HCT116 (cell line): ENCODE data around the gene TIMP1. TPM values are rescaled to one million over a fixed set of nuclear protein-coding genes. Genes with fewer than 3 reads are reported as not detected.

Source experiments
- ATAC-seq: fragments of 200-7000 bp; cut with Tn5 transposase; 2 replicates; pipeline ENCODE4 v1.9.1; 2020; ENCODE audit warnings: mild to moderate bottlenecking, moderate library complexity
- BruUV-seq: library from RNA; stranded (reverse); fragments of 400-500 nt; replicated peaks from 2 replicates; lab custom pipeline; 2021; lab: Mats Ljungman, UMichigan
- CTCF ChIA-PET: fragments of 300-600 bp; sonication (Branson Sonifier 250); formaldehyde crosslinking; loops from one replicate; lab custom pipeline; 2021; ENCODE audit warnings: antibody characterized with exemption; lab: Charles Lee
- POLR2A ChIA-PET: fragments of 300-600, 350-600 bp; sonication (Branson Sonifier 250); formaldehyde crosslinking; loops from one replicate; lab custom pipeline; 2021; ENCODE audit warnings: antibody characterized with exemption; lab: Charles Lee
- RAD21 ChIA-PET, 2 experiments: fragments of 300-600 bp; sonication (Branson Sonifier 250); formaldehyde crosslinking; loops; one replicate each; lab custom pipeline; 2023; ENCODE audit warnings: low total read pairs in 2 of 2; ENCODE audit not compliant: uncharacterized antibody in 2 of 2, unreplicated experiment in 2 of 2, low non-redundant PET in 1 of 2; lab: Charles Lee
- DNase-seq: peaks from one replicate; pipeline ENCODE4 v3.0.0-alpha.2; 2010; ENCODE audit warnings: low read depth, low spot score
- H2AFZ ChIP-seq: fragments of 200-600 bp; shearing (Covaris generic), sonication (generic); 2 replicates; pipeline ENCODE4 v1.6.1; 2017; ENCODE audit warnings: low read depth, mixed run types, mixed read lengths, antibody characterized with exemption, low read length; ENCODE audit not compliant: poor library complexity, severe bottlenecking
- H3K27ac ChIP-seq: 2 replicates; pipeline ENCODE4 v1.5.1; 2012; ENCODE audit warnings: low read depth, low read length
- H3K27me3 ChIP-seq: fragments of 200-600 bp; sonication (generic); 2 replicates; pipeline ENCODE4 v1.6.1; 2016; ENCODE audit warnings: mixed run types, low read length, mixed read lengths; ENCODE audit not compliant: insufficient read depth
- H3K36me3 ChIP-seq, 2 experiments: fragments of 200-500 bp in 1 of 2; fragments of 200-600 bp in 1 of 2; sonication (Bioruptor generic) in 1 of 2; sonication (generic) in 1 of 2; 2 replicates each; pipeline versions ENCODE4 v1.5.1 to v1.6.1; 2014 to 2016; ENCODE audit warnings: low read length in 2 of 2, inconsistent platforms in 1 of 2, mixed read lengths in 1 of 2, mixed run types in 1 of 2; ENCODE audit not compliant: insufficient read depth in 2 of 2, control insufficient read depth in 1 of 2
- H3K4me1 ChIP-seq, 2 experiments: fragments of 200-600 bp in 1 of 2; sonication (generic) in 1 of 2; 2 replicates each; pipeline versions ENCODE4 v1.5.1 to v1.6.1; 2012 to 2017; ENCODE audit warnings: low read length in 2 of 2, inconsistent platforms in 1 of 2, mild to moderate bottlenecking in 1 of 2, mixed read lengths in 1 of 2, mixed run types in 1 of 2, moderate library complexity in 1 of 2; ENCODE audit not compliant: insufficient read depth in 2 of 2, control insufficient read depth in 1 of 2
- H3K4me2 ChIP-seq: fragments of 200-600 bp; sonication (generic); 2 replicates; pipeline ENCODE4 v1.6.1; 2017; ENCODE audit warnings: mixed run types, low read length, mixed read lengths
- H3K4me3 ChIP-seq, 2 experiments: fragments of 200-600 bp in 1 of 2; sonication (generic) in 1 of 2; replicated peaks in 1 of 2; 2 replicates each; pipeline ENCODE4 v1.5.1; 2011 to 2016; ENCODE audit warnings: low read length in 2 of 2, control low read depth in 1 of 2, low read depth in 1 of 2, mild to moderate bottlenecking in 1 of 2, mixed read lengths in 1 of 2, mixed run types in 1 of 2
- H3K79me2 ChIP-seq: fragments of 200-600 bp; sonication (generic); 2 replicates; pipeline ENCODE4 v1.6.1; 2017; ENCODE audit warnings: mild to moderate bottlenecking, mixed run types, low read length, moderate library complexity, mixed read lengths; ENCODE audit not compliant: insufficient read depth
- H3K9ac ChIP-seq: fragments of 200-600 bp; sonication (generic); 2 replicates; pipeline ENCODE4 v1.6.1; 2016; ENCODE audit warnings: low read length, mixed read lengths
- H3K9me2 ChIP-seq: fragments of 200-600 bp; sonication (generic), shearing (Covaris generic); 2 replicates; pipeline ENCODE4 v1.6.1; 2017; ENCODE audit warnings: mixed run types, mild to moderate bottlenecking, moderate library complexity; ENCODE audit not compliant: insufficient read depth
- H3K9me3 ChIP-seq, 2 experiments: fragments of 200-500 bp in 1 of 2; fragments of 200-600 bp in 1 of 2; sonication (Bioruptor generic) in 1 of 2; sonication (generic) in 1 of 2; 2 replicates each; pipeline ENCODE4 v1.6.1; 2014 to 2017; ENCODE audit warnings: low read length in 2 of 2, mixed read lengths in 2 of 2, inconsistent platforms in 1 of 2, low read depth in 1 of 2, mild to moderate bottlenecking in 1 of 2, mixed run types in 1 of 2, moderate library complexity in 1 of 2; ENCODE audit not compliant: control insufficient read depth in 1 of 2, insufficient read depth in 1 of 2
- H4K20me1 ChIP-seq: fragments of 200-600 bp; sonication (generic), shearing (Covaris generic); 2 replicates; pipeline ENCODE4 v1.6.1; 2017; ENCODE audit warnings: mixed run types, mild to moderate bottlenecking, moderate library complexity; ENCODE audit not compliant: insufficient read depth
- CBX3 ChIP-seq: IDR thresholded peaks from 2 replicates; pipeline ENCODE4 v1.6.1; 2012; ENCODE audit warnings: low read depth
- ELF1 ChIP-seq: IDR thresholded peaks from 2 replicates; pipeline ENCODE4 v1.6.1; 2012; ENCODE audit warnings: low read depth, borderline replicate concordance
- EZH2 ChIP-seq: fragments of 200-600 bp; sonication (generic); IDR thresholded peaks from 2 replicates; pipeline ENCODE4 v1.6.1; 2017; ENCODE audit warnings: antibody characterized with exemption, mixed run types
- EZH2phosphoT487 ChIP-seq: fragments of 200-600 bp; IDR thresholded peaks from 2 replicates; pipeline ENCODE4 v1.6.1; 2018; ENCODE audit warnings: antibody characterized with exemption, borderline replicate concordance
- JUND ChIP-seq: IDR thresholded peaks from 2 replicates; pipeline ENCODE4 v1.6.1; 2012
- MAX ChIP-seq: IDR thresholded peaks from 2 replicates; pipeline ENCODE4 v1.6.1; 2012
- POLR2A ChIP-seq: IDR thresholded peaks from 2 replicates; pipeline ENCODE4 v1.7.0; 2011; ENCODE audit warnings: borderline replicate concordance; ENCODE audit not compliant: insufficient read depth, insufficient read length; ENCODE audit errors: extremely low read depth
- RAD21 ChIP-seq: IDR thresholded peaks from 2 replicates; pipeline ENCODE4 v1.6.1; 2012; ENCODE audit warnings: low read depth, mild to moderate bottlenecking
- SIN3A ChIP-seq: IDR thresholded peaks from 2 replicates; pipeline ENCODE4 v1.6.1; 2012; ENCODE audit warnings: low read depth
- SP1 ChIP-seq: IDR thresholded peaks from 2 replicates; pipeline ENCODE4 v1.6.1; 2012; ENCODE audit warnings: low read depth
- SRF ChIP-seq: IDR thresholded peaks from 2 replicates; pipeline ENCODE4 v1.6.1; 2012; ENCODE audit warnings: low read depth
- TCF7L2 ChIP-seq: IDR thresholded peaks from 2 replicates; pipeline ENCODE4 v1.7.0; 2011; ENCODE audit warnings: borderline replicate concordance, inconsistent platforms; ENCODE audit not compliant: insufficient read depth, insufficient read length; ENCODE audit errors: extremely low read depth
- ZBTB33 ChIP-seq: IDR thresholded peaks from 2 replicates; pipeline ENCODE4 v1.6.1; 2011; ENCODE audit warnings: mild to moderate bottlenecking, low read length, moderate library complexity; ENCODE audit not compliant: insufficient replicate concordance; ENCODE audit errors: extremely low read depth
- ZNF274 ChIP-seq: fragments of 200-500 bp; sonication (Bioruptor generic); IDR thresholded peaks from 2 replicates; pipeline ENCODE4 v1.6.1; 2014; ENCODE audit warnings: mild to moderate bottlenecking, low read depth, low read length, inconsistent platforms
- intact Hi-C: fragments of 100-400 bp; cut with micrococcal nuclease; formaldehyde crosslinking; loops from 2 replicates; pipeline ENCODE4 v1.10.0; 2022
- total RNA-seq: library from RNA; stranded (reverse); gene quantifications from one replicate; pipeline ENCODE4 v1.2.1, GENCODE V29; 2021; ENCODE audit not compliant: unreplicated experiment
- TF ChIP-seq, protein P1 (sequence below): IDR thresholded peaks from 2 replicates; pipeline ENCODE4 v1.6.1; 2012

The TIMP1 gene
- total RNA-seq, 1 experiment from 2014 or later = 225 TPM

DNA sequence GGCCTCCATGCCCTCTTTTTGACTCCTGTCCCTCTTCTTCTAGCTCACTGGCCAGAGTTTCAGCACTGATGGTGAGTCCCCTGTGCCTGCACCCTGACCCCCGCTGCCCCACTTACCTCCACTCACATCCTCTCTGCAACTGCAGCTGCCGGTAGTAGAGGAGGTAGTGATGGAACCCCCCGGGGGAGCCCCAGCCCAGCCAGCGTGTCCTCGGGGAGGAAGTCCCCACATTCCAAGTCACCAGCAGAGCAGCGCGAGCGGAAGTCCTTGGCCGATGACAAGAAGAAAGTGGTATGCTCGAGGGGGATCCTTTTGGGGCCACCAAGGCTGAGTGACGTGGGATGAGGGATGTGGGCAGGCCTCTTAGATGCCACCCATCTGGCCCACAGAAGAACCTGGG, 15.4 kb upstream of the TIMP1 start:
- Histone ChIP-seq H3K4me3 (no peak overlapping the region), H3K36me3 (peaks cover 0 to 6% of the 10 kb centered on the region in 2 experiments; a peak in 3 of 4 replicates), H3K27me3 (no peaks in the 10 kb centered on the region), H4K20me1 (no peaks in the 10 kb centered on the region), H2AFZ (no peak overlapping the region), H3K79me2 (peaks cover 14% of the 10 kb centered on the region), H3K4me2 (no peak overlapping the region), H3K9ac (no peak overlapping the region), H3K4me1 (peaks cover 0 to 7% of the 10 kb centered on the region in 2 experiments; a peak in 1 of 4 replicates), H3K27ac (no peak overlapping the region), H3K9me2 (no peaks in the 10 kb centered on the region), H3K9me3 (no peaks in the 10 kb centered on the region)
- ATAC-seq (no peak), DNase-seq (no peak)
- ChIA-PET CTCF (no interaction called here), RAD21 (no interaction called here), POLR2A (no interaction called here)
- BruUV-seq = no TSS peak
- intact Hi-C loops = loop anchor here (10.0 kb wide), 2 partner anchors 268 to 928 kb away; partner anchors contain the start of gene ZNF81
- TF ChIP-seq POLR2A (no peak), EZH2phosphoT487 (no peak), ZNF274 (no peak), TCF7L2 (no peak), SIN3A (no peak), ELF1 (no peak), MAX (no peak), CBX3 (no peak), RAD21 (no peak), SRF (no peak), EZH2 (no peak), ZBTB33 (no peak), JUND (no peak), SP1 (no peak)
- TF ChIP-seq, protein P1, sequence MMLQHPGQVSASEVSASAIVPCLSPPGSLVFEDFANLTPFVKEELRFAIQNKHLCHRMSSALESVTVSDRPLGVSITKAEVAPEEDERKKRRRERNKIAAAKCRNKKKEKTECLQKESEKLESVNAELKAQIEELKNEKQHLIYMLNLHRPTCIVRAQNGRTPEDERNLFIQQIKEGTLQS = no peak
